HUES6 (cell line): ENCODE measurements around the gene MACIR.

Experiments used
- H3K27ac ChIP-seq: 2 replicates; pipeline ENCODE4 v1.7.0; 2013; ENCODE audit warnings: low read depth, mild to moderate bottlenecking, low read length, inconsistent platforms
- H3K27me3 ChIP-seq: 2 replicates; pipeline ENCODE4 v1.6.1; 2013; ENCODE audit warnings: low read length; ENCODE audit not compliant: control insufficient read depth, insufficient read depth
- H3K36me3 ChIP-seq: 2 replicates; pipeline ENCODE4 v1.6.1; 2013; ENCODE audit warnings: low read length; ENCODE audit not compliant: control insufficient read depth, insufficient read depth
- H3K4me1 ChIP-seq: 2 replicates; pipeline ENCODE4 v1.6.1; 2013; ENCODE audit warnings: low read length; ENCODE audit not compliant: control insufficient read depth, insufficient read depth
- H3K4me3 ChIP-seq: 2 replicates; pipeline ENCODE4 v1.5.1; 2013; ENCODE audit warnings: low read depth, low read length
- H3K9ac ChIP-seq: one replicate; pipeline ENCODE4 v1.6.1; 2013; ENCODE audit warnings: mild to moderate bottlenecking, low read length
- H3K9me3 ChIP-seq: 2 replicates; pipeline ENCODE4 v1.6.1; 2013; ENCODE audit warnings: low read depth, low read length; ENCODE audit not compliant: control insufficient read depth, insufficient read depth

The MACIR gene

GRCh38 chr5:103270581-103270980 lies 12.0 kb downstream of the MACIR start:
- no peaks in the 10 kb centered on the region for H3K9me3 ChIP-seq
- H3K27me3 ChIP-seq: no peaks in the 10 kb centered on the region
- peaks cover 18% of the 10 kb centered on the region for H3K4me1 ChIP-seq
- H3K9ac ChIP-seq: no peak overlapping the region
- H3K27ac ChIP-seq: no peak overlapping the region
- H3K4me3 ChIP-seq: no peak overlapping the region
- H3K36me3 ChIP-seq: peaks cover 14% of the 10 kb centered on the region

GRCh38 chr5:103271570-103272289 lies 13.2 kb downstream of the MACIR start:
- H3K4me1 ChIP-seq: peaks cover 18% of the 10 kb centered on the region
- H3K9me3 ChIP-seq: no peaks in the 10 kb centered on the region
- peaks cover 21% of the 10 kb centered on the region for H3K36me3 ChIP-seq
- H3K27me3 ChIP-seq: no peaks in the 10 kb centered on the region
- no peak overlapping the region for H3K4me3 ChIP-seq
- no peak overlapping the region for H3K9ac ChIP-seq
- H3K27ac ChIP-seq: no peak overlapping the region

GRCh38 chr5:103272377-103272776 lies 13.8 kb downstream of the MACIR start:
- Histone ChIP-seq H3K36me3 (peaks cover 19% of the 10 kb centered on the region), H3K27me3 (no peaks in the 10 kb centered on the region), H3K9me3 (no peaks in the 10 kb centered on the region), H3K9ac (no peak overlapping the region), H3K4me1 (peaks cover 18% of the 10 kb centered on the region), H3K27ac (no peak overlapping the region), H3K4me3 (no peak overlapping the region)

- Histone ChIP-seq H3K27me3 (no peaks in the 10 kb centered on the region), H3K27ac (no peak overlapping the region), H3K36me3 (peaks cover 10% of the 10 kb centered on the region), H3K4me3 (no peak overlapping the region), H3K9ac (no peak overlapping the region), H3K9me3 (no peaks in the 10 kb centered on the region), H3K4me1 (peaks cover 18% of the 10 kb centered on the region)
These were observed 15.4 kb downstream of the MACIR start for GRCh38 chr5:103273952-103274351.

GRCh38 chr5:103275851-103276250 lies 17.3 kb downstream of the MACIR start:
- Histone ChIP-seq H3K9me3 (no peaks in the 10 kb centered on the region), H3K27me3 (no peaks in the 10 kb centered on the region), H3K9ac (no peak overlapping the region), H3K27ac (no peak overlapping the region), H3K4me1 (peaks cover 18% of the 10 kb centered on the region), H3K4me3 (no peak overlapping the region), H3K36me3 (peaks cover 10% of the 10 kb centered on the region)

- H3K9me3 ChIP-seq: no peaks in the 10 kb centered on the region
- no peak overlapping the region for H3K27ac ChIP-seq
- H3K4me1 ChIP-seq: no peaks in the 10 kb centered on the region
- H3K4me3 ChIP-seq: no peak overlapping the region
- H3K9ac ChIP-seq: no peak overlapping the region
- no peaks in the 10 kb centered on the region for H3K27me3 ChIP-seq
- peaks cover 8% of the 10 kb centered on the region for H3K36me3 ChIP-seq
These were observed 22.4 kb downstream of the MACIR start for GRCh38 chr5:103280967-103281366.

- no peaks in the 10 kb centered on the region for H3K36me3 ChIP-seq
- H3K27me3 ChIP-seq: no peaks in the 10 kb centered on the region
- H3K9me3 ChIP-seq: no peaks in the 10 kb centered on the region
- no peaks in the 10 kb centered on the region for H3K4me1 ChIP-seq
- no peak overlapping the region for H3K9ac ChIP-seq
- no peak overlapping the region for H3K27ac ChIP-seq
- H3K4me3 ChIP-seq: no peak overlapping the region
These were observed 24.6 kb downstream of the MACIR start for GRCh38 chr5:103283120-103283519.

GRCh38 chr5:103283869-103284268 lies 25.3 kb downstream of the MACIR start:
- H3K4me1 ChIP-seq: peaks cover 3% of the 10 kb centered on the region; the same call in 1 of the 2 replicates
- no peak overlapping the region for H3K4me3 ChIP-seq
- H3K27me3 ChIP-seq: no peaks in the 10 kb centered on the region
- no peaks in the 10 kb centered on the region for H3K36me3 ChIP-seq
- no peak overlapping the region for H3K27ac ChIP-seq
- H3K9ac ChIP-seq: no peak overlapping the region
- no peaks in the 10 kb centered on the region for H3K9me3 ChIP-seq

GRCh38 chr5:103286622-103287021 lies 28.1 kb downstream of the MACIR start:
- Histone ChIP-seq H3K9me3 (no peaks in the 10 kb centered on the region), H3K4me1 (peaks cover 3% of the 10 kb centered on the region; the same call in 1 of the 2 replicates), H3K9ac (no peak overlapping the region), H3K4me3 (no peak overlapping the region), H3K36me3 (no peaks in the 10 kb centered on the region), H3K27me3 (no peaks in the 10 kb centered on the region), H3K27ac (no peak overlapping the region)

- no peaks in the 10 kb centered on the region for H3K36me3 ChIP-seq
- H3K27me3 ChIP-seq: no peaks in the 10 kb centered on the region
- no peak overlapping the region for H3K27ac ChIP-seq
- H3K9me3 ChIP-seq: no peaks in the 10 kb centered on the region
- no peak overlapping the region for H3K9ac ChIP-seq
- H3K4me1 ChIP-seq: peaks cover 3% of the 10 kb centered on the region; the same call in 1 of the 2 replicates
- H3K4me3 ChIP-seq: no peak overlapping the region
These were observed 30.5 kb downstream of the MACIR start for GRCh38 chr5:103289024-103289423.

- H3K27ac ChIP-seq: no peak overlapping the region
- H3K9me3 ChIP-seq: no peaks in the 10 kb centered on the region
- H3K4me1 ChIP-seq: peaks cover 3% of the 10 kb centered on the region; the same call in 1 of the 2 replicates
- no peak overlapping the region for H3K9ac ChIP-seq
- H3K4me3 ChIP-seq: no peak overlapping the region
- H3K36me3 ChIP-seq: no peaks in the 10 kb centered on the region
- no peaks in the 10 kb centered on the region for H3K27me3 ChIP-seq
These were observed 32.3 kb downstream of the MACIR start for GRCh38 chr5:103290846-103291245.
